CD14-positive monocyte (primary cell): ENCODE results near the gene MINK1. TPM values are rescaled to one million over a fixed set of nuclear protein-coding genes. Genes with fewer than 3 reads are reported as not detected.

Experiments used
- DNase-seq, 3 donors: peaks; one replicate each; pipeline ENCODE4 v3.0.0-alpha.2; 2011 to 2022
- H2AFZ ChIP-seq: 2 replicates; pipeline ENCODE4 v1.6.0; 2012; ENCODE audit warnings: mild to moderate bottlenecking, low read depth, low read length, inconsistent platforms; ENCODE audit not compliant: insufficient read depth, poor library complexity, severe bottlenecking
- H3K27ac ChIP-seq, 2 donors: 1 replicate in 1 of 2; 2 replicates in 1 of 2; pipeline ENCODE4 v1.5.1; 2012 to 2013; ENCODE audit warnings: low read length in 2 of 2, control low read depth in 1 of 2, inconsistent platforms in 1 of 2, low read depth in 1 of 2, mild to moderate bottlenecking in 1 of 2
- H3K27me3 ChIP-seq, 2 donors: one replicate each; pipeline versions ENCODE4 v1.6.0 to v1.6.1; 2011 to 2013; ENCODE audit warnings: low read length in 2 of 2; ENCODE audit not compliant: control insufficient read depth in 2 of 2, insufficient read depth in 2 of 2
- H3K36me3 ChIP-seq, 2 donors: replicated peaks in 1 of 2; 1 replicate in 1 of 2; 2 replicates in 1 of 2; pipeline versions ENCODE4 v1.5.1 to v1.6.1; 2012 to 2013; ENCODE audit warnings: low read length in 2 of 2, control low read depth in 1 of 2, inconsistent platforms in 1 of 2, mild to moderate bottlenecking in 1 of 2; ENCODE audit not compliant: insufficient read depth in 2 of 2, control insufficient read depth in 1 of 2
- H3K4me1 ChIP-seq, 2 donors: 1 replicate in 1 of 2; 2 replicates in 1 of 2; pipeline versions ENCODE4 v1.5.1 to v1.6.1; 2012 to 2013; ENCODE audit warnings: low read length in 2 of 2, control low read depth in 1 of 2, inconsistent platforms in 1 of 2, mild to moderate bottlenecking in 1 of 2, moderate library complexity in 1 of 2; ENCODE audit not compliant: insufficient read depth in 2 of 2, control insufficient read depth in 1 of 2
- H3K4me2 ChIP-seq: replicated peaks from 2 replicates; pipeline ENCODE3; 2012; ENCODE audit warnings: low read length, moderate library complexity, mild to moderate bottlenecking; ENCODE audit not compliant: poor library complexity, severe bottlenecking; ENCODE audit errors: extremely low read depth
- H3K4me3 ChIP-seq, 3 experiments: fragments of 200-600 bp in 1 of 3; sonication (generic) in 1 of 3; replicated peaks in 1 of 3; 1 replicate in 2 of 3; 2 replicates in 1 of 3; pipeline ENCODE4 v1.5.1; 2011 to 2013; ENCODE audit warnings: low read length in 3 of 3, mild to moderate bottlenecking in 3 of 3, control low read depth in 2 of 3, low read depth in 2 of 3, inconsistent platforms in 1 of 3, moderate library complexity in 1 of 3
- H3K79me2 ChIP-seq: 2 replicates; pipeline ENCODE4 v1.6.0; 2012; ENCODE audit warnings: mild to moderate bottlenecking, control low read depth, inconsistent platforms, low read length, moderate library complexity; ENCODE audit not compliant: insufficient read depth
- H3K9ac ChIP-seq: 2 replicates; pipeline ENCODE4 v1.6.0; 2017; ENCODE audit warnings: low read length, mild to moderate bottlenecking; ENCODE audit not compliant: insufficient read depth, poor library complexity, severe bottlenecking
- H3K9me3 ChIP-seq, 2 donors: replicated peaks in 1 of 2; 1 replicate in 1 of 2; 2 replicates in 1 of 2; pipeline versions ENCODE4 v1.5.1 to v1.6.1; 2012 to 2013; ENCODE audit warnings: low read length in 2 of 2, control low read depth in 1 of 2; ENCODE audit not compliant: control insufficient read depth in 1 of 2, insufficient read depth in 1 of 2
- H4K20me1 ChIP-seq: 2 replicates; pipeline ENCODE4 v1.6.0; 2012; ENCODE audit warnings: mild to moderate bottlenecking, low read length, control low read depth, moderate library complexity; ENCODE audit not compliant: insufficient read depth
- H3K27ac Mint-ChIP-seq, 7 donors: one replicate each; pipeline ENCODE4 v1.8.0; 2020; ENCODE audit warnings: mild to moderate bottlenecking in 7 of 7, mixed read lengths in 7 of 7, moderate library complexity in 6 of 7, inconsistent platforms in 2 of 7
- H3K27me3 Mint-ChIP-seq, 3 donors: one replicate each; pipeline ENCODE4 v1.8.0; 2021 to 2022; ENCODE audit warnings: low read depth in 3 of 3, mild to moderate bottlenecking in 3 of 3, mixed read lengths in 3 of 3, moderate library complexity in 3 of 3, inconsistent platforms in 1 of 3
- H3K36me3 Mint-ChIP-seq, 2 donors: one replicate each; pipeline ENCODE4 v1.8.0; 2020; ENCODE audit warnings: mixed read lengths in 2 of 2, inconsistent platforms in 1 of 2, mild to moderate bottlenecking in 1 of 2
- H3K4me1 Mint-ChIP-seq: one replicate; pipeline ENCODE4 v1.8.0; 2020; ENCODE audit warnings: mild to moderate bottlenecking, mixed read lengths
- H3K4me3 Mint-ChIP-seq, 2 donors: one replicate each; pipeline ENCODE4 v1.8.0; 2020; ENCODE audit warnings: mild to moderate bottlenecking in 2 of 2, mixed read lengths in 2 of 2, moderate library complexity in 1 of 2
- H3K9me3 Mint-ChIP-seq, 7 donors: one replicate each; pipeline ENCODE4 v1.8.0; 2020 to 2022; ENCODE audit warnings: mixed read lengths in 7 of 7, mild to moderate bottlenecking in 6 of 7, moderate library complexity in 6 of 7, inconsistent platforms in 2 of 7
- WGBS: methylation state at CpG from one replicate; pipeline ENCODE4 v1.1.5; 2013; ENCODE audit warnings: missing lambda C conversion rate; ENCODE audit not compliant: insufficient coverage; 5-methylcytosine and 5-hydroxymethylcytosine counted together
- intact Hi-C, 2 donors: fragments of 100-400 bp; cut with micrococcal nuclease; formaldehyde crosslinking; loops; one replicate each; pipeline versions ENCODE4 v1.15.0 to v1.15.1; 2023
- polyA plus RNA-seq, 3 donors: library from polyadenylated mRNA; depleted of rRNA in 1 of 3; unstranded in 2 of 3; stranded (reverse) in 1 of 3; fragments of 300-500 nt in 2 of 3; fragments of >200 nt in 1 of 3; fragmentation: Illumina TruSeq in 2 of 3; gene quantifications; 1 replicate in 2 of 3; 2 replicates in 1 of 3; pipeline ENCODE4 v1.2.3, GENCODE V29; 2012 to 2021
- TF ChIP-seq, protein P1 (sequence below): fragments of 200-600 bp; IDR thresholded peaks from one replicate; pipeline ENCODE4 v1.8.0; 2022; ENCODE audit warnings: antibody characterized with exemption, mild to moderate bottlenecking

The MINK1 gene
- polyA plus RNA-seq, 3 donors = 3.2 to 159 (median 7.2) TPM

DNA sequence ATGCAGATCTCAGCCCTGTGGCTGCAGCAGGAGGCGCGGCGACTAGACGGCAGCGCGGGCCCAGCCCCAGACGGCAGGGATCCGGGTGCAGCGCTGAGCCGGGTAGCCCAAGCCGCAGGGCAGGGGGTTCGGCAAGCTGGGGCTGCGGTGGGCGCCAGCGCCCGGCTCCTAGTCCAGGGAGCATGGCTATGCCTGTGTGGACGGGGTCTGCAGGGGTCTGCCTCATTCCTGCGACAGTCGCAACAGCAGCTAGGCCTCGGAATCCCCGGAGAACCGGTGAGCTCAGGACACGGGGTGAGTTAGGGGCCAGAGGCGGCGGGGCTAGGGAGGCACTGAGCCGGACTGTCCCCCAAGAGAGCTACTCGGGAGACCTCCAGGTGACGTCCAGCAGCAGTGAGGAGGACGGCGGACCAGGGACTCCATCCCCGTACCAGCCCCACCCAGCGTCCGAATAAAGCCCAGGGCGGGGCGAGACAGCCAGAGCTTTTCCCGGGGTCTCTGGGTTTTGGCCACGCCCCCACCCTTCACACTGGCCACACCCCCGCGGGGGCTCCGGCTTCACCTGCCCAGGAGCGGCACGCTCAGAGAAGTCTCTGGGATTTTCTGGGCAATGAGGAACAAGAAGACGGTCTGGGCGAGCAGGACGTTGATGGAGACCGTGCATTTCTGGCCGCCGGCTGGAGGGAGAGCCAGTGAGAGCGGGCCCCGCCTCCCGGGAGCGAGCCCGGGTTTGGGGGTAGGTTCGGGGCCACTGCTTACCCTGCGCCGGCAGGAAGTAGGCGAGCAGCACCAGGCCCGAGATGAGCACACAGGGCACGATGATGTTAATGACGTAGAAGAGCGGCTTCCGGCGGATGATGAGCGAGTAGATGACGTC, 67.3 kb downstream of the MINK1 start:
- 9% methylated on average over 56 of the region's 65 CpGs for WGBS
- peak overlapping the region; percentile 82 to 97 (median 91) for H3K27ac Mint-ChIP-seq
- Histone ChIP-seq H3K9ac (peak overlapping the region; percentile 65), H3K4me1 (peaks cover 47 to 52% of the 10 kb centered on the region in 2 donors), H3K27ac (peak overlapping the region; percentile 16 to 79), H3K4me2 (peak overlapping the region; percentile 89), H3K79me2 (no peaks in the 10 kb centered on the region), H3K27me3 (peaks cover 0 to 26% of the 10 kb centered on the region in 2 donors), H4K20me1 (no peaks in the 10 kb centered on the region), H3K9me3 (no peaks in the 10 kb centered on the region), H3K36me3 (peaks cover 21 to 23% of the 10 kb centered on the region in 2 donors), H2AFZ (no peak overlapping the region), H3K4me3 (peak overlapping the region; percentile 33 to 83 (median 40))
- intact Hi-C loops = loop anchor here (1.0 to 10.0 kb wide), 3 partner anchors 47 to 164 kb away; partner anchors contain the start of genes PFN1 (in 1 of the 2) and SPAG7 (in 1 of the 2)
- DNase-seq = peak; percentile 76 to 93 (median 91)
- H3K36me3 Mint-ChIP-seq = peaks cover 28 to 33% of the 10 kb centered on the region in 2 donors
- peaks cover 41 to 59% (median 52%) of the 10 kb centered on the region in 3 donors for H3K27me3 Mint-ChIP-seq
- H3K4me3 Mint-ChIP-seq = peak overlapping the region; percentile 89 to 91
- H3K4me1 Mint-ChIP-seq = peaks cover 45% of the 10 kb centered on the region
- TF ChIP-seq, protein P1, sequence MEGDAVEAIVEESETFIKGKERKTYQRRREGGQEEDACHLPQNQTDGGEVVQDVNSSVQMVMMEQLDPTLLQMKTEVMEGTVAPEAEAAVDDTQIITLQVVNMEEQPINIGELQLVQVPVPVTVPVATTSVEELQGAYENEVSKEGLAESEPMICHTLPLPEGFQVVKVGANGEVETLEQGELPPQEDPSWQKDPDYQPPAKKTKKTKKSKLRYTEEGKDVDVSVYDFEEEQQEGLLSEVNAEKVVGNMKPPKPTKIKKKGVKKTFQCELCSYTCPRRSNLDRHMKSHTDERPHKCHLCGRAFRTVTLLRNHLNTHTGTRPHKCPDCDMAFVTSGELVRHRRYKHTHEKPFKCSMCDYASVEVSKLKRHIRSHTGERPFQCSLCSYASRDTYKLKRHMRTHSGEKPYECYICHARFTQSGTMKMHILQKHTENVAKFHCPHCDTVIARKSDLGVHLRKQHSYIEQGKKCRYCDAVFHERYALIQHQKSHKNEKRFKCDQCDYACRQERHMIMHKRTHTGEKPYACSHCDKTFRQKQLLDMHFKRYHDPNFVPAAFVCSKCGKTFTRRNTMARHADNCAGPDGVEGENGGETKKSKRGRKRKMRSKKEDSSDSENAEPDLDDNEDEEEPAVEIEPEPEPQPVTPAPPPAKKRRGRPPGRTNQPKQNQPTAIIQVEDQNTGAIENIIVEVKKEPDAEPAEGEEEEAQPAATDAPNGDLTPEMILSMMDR = no peak
- H3K9me3 Mint-ChIP-seq = peaks cover 0 to 12% (median 3%) of the 10 kb centered on the region in 7 donors

GRCh38 chr17:4901108-4901647, 68.0 kb downstream of the MINK1 start:
- DNase-seq = peak in 2 of 3 donors; percentile 5 to 27
- Mint-ChIP-seq H3K27ac (peak overlapping the region; percentile 70 to 97 (median 91)), H3K4me1 (peaks cover 43% of the 10 kb centered on the region), H3K36me3 (peaks cover 21 to 26% of the 10 kb centered on the region in 2 donors), H3K4me3 (peak overlapping the region; percentile 89 to 91), H3K9me3 (peaks cover 0 to 12% (median 3%) of the 10 kb centered on the region in 7 donors), H3K27me3 (peaks cover 41 to 59% (median 54%) of the 10 kb centered on the region in 3 donors)
- Histone ChIP-seq H3K79me2 (no peaks in the 10 kb centered on the region), H3K4me2 (peak overlapping the region; percentile 89), H3K36me3 (peaks cover 14 to 16% of the 10 kb centered on the region in 2 donors), H4K20me1 (no peaks in the 10 kb centered on the region), H3K4me1 (peaks cover 47 to 52% of the 10 kb centered on the region in 2 donors), H3K27me3 (peaks cover 0 to 26% of the 10 kb centered on the region in 2 donors), H3K9ac (peak overlapping the region; percentile 65), H3K4me3 (peak overlapping the region; percentile 21 to 83 (median 30)), H3K9me3 (no peaks in the 10 kb centered on the region), H2AFZ (no peak overlapping the region), H3K27ac (peak overlapping the region; percentile 16 to 79)
- TF ChIP-seq, protein P1 = no peak
- 34% methylated on average over 37 of the region's 37 CpGs for whole genome bisulfite sequencing
- intact Hi-C loops = loop anchor here (1.0 to 10.0 kb wide), 3 partner anchors 46 to 164 kb away; partner anchors contain the start of genes PFN1 (in 1 of the 2) and SPAG7 (in 1 of the 2)
